NCI-H187 treated with DMSO at 0.1 percent for 48 hours (cell line): ENCODE results near the gene CYBB.
"Not testable (repeated sequence)": the region's sequence is repeated elsewhere in the genome, so short reads cannot be mapped to it uniquely, and the experiment has no call there.

Experiments
- DNase-seq: peaks from one replicate; lab custom pipeline; 2025; lab: John Stamatoyannopoulos, UW

Gene CYBB

DNA sequence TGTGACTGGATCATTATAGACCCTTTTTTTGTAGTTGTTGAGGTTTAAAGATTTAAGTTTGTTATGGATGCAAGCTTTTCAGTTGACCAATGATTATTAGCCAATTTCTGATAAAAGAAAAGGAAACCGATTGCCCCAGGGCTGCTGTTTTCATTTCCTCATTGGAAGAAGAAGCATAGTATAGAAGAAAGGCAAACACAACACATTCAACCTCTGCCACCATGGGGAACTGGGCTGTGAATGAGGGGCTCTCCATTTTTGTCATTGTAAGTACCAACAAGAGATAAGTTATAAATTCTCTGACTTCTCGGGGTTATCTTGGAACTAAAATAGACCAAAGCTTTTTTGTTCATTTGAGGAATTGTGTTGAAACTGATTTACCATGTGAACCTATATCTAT lies at the start of gene CYBB:
TSS of gene CYBB (plus strand) at position 203 of the 400 bp plus-strand sequence. CDS start at position 222, 19 bp downstream.
- no peak for DNase-seq

GRCh38 chrX:37745354-37745753 lies 34.5 kb upstream of the CYBB start:
- DNase-seq, result no peak

- DNase-seq, result no peak
Observed at GRCh38 chrX:37745835-37746217, 34.0 kb upstream of the CYBB start.

DNA sequence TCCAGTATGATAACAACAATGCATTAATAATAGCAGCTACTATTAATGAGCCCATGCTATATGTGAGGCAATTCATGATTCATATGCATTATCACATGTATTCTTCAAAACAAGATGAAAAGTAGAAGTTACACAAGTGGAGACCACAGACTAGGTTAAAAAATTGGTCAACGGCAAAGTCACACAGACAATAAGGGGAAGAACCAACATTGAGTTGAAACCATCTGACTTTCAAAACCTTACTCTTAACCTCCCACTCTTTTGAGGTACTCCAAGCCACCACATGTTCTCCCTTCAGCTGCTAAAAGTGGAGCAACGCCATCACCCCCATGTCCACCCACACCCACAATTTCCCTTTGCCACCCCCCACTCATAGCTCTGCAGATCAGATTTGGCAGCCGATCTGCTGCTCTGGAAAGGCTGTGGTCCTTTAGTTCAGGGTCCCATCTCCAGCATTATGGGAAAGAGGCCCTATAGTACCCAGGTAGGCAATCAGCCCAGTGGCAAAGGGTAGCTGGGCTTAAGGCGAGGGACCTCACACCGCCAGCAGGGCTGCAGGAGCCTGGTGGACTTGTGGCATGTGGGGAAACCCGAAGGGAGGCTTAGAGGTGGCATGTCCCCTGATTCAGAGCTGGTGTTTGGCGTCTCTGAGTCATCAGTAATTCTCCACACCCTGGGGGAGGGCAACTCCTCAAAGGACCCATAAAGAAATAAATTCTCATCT lies 33.5 kb upstream of the CYBB start:
- no peak for DNase-seq

GRCh38 chrX:37746951-37747350 lies 32.9 kb upstream of the CYBB start:
- DNase-seq, result no peak

- no peak for DNase-seq
Observed at GRCh38 chrX:37752281-37752680, 27.6 kb upstream of the CYBB start.

- no peak for DNase-seq
Observed at GRCh38 chrX:37752936-37753335, 26.9 kb upstream of the CYBB start.

DNA sequence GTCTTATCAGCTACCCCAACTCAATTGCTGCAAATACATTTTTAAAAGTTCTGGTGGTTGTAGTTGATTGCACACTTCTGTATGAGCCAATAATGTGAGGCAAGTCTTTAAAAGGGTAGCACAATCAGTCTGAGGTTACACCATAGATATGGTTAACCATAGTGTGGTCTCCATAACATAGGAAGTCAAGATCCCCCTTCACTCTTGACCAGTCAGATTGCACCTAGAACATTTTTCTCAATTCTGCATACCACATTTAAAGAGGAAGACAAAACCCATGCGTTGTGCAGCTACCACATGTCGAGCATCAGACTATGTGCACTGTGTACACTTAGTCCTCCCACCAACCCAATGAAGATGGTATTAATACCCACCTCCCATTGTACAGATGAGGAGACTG lies 26.5 kb upstream of the CYBB start:
- DNase-seq, result no peak

- no peak for DNase-seq
Observed at GRCh38 chrX:37754516-37754915, 25.3 kb upstream of the CYBB start.

- DNase-seq, result no peak
Observed at GRCh38 chrX:37755025-37755424, 24.8 kb upstream of the CYBB start.

DNA sequence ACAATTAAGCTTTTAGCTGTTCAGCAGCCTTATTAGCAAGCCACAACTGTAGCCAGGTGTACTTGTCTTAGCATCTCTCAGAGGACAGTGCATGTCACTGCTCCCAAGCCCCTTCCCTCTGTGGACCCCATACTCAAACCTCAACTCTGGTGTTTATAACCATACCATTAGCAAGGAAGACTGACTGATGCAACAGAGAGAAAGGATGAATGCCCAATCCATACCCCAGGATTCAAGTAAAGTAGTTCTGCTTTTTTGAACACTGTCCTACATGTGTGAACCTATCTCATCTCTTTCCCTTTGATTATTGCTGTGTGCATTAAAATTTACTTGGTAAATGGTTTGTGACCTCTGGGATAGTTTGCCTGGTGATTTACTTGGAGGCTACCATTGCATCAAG lies 22.8 kb upstream of the CYBB start:
- DNase-seq, result no peak

- DNase-seq, result no peak
Observed at GRCh38 chrX:37759351-37759750, 20.5 kb upstream of the CYBB start.

DNA sequence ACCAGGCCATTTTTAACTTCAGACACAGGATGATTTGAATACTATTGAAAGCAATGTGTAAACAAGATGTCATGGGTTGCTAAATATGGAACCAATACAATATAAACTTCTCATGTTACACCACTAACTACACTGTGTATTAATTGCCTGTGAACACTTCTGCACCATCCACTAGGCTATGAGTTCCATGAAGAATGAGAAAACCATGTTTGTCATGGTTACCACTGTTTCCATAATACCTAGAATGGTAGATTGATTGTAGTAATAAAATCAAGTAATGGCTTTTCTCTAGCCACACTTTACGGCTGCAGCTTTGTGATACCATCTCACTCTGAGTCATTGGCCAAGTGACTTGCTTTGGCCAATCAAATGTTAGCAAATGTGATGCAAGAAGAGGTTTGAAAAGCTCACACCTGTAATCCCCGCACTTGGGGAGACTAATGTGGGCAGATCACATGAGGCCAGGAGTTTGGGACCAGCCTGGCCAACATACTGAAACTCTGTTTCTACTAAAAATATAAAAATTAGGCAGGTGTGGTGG lies 19.9 kb upstream of the CYBB start:
- DNase-seq, result no peak

- DNase-seq, result no peak
Observed at GRCh38 chrX:37763400-37763799, 16.5 kb upstream of the CYBB start.

DNA sequence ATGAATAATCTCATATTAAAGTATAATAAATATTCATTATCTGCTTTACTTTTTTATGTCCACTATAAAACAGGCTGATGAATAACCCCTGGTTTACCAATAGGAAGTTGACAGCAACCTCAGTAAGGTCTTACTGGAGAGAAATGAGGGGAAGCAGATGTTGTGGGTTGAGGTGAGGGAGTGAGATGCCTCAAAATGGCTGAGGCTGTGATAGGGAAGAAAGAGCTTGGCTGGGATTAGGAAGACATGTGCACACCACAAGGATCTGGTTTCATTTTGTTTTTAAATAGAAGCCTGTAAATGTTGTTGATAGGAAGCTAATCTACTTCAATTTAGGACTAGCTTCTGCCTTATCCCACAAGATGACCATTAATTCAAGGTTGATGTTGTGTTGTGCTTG lies 14.4 kb upstream of the CYBB start:
- DNase-seq, result no peak

GRCh38 chrX:37767430-37767829 lies 12.4 kb upstream of the CYBB start:
- DNase-seq, result no peak

GRCh38 chrX:37768866-37769265 lies 11.0 kb upstream of the CYBB start:
- not testable (repeated sequence) for DNase-seq

DNA sequence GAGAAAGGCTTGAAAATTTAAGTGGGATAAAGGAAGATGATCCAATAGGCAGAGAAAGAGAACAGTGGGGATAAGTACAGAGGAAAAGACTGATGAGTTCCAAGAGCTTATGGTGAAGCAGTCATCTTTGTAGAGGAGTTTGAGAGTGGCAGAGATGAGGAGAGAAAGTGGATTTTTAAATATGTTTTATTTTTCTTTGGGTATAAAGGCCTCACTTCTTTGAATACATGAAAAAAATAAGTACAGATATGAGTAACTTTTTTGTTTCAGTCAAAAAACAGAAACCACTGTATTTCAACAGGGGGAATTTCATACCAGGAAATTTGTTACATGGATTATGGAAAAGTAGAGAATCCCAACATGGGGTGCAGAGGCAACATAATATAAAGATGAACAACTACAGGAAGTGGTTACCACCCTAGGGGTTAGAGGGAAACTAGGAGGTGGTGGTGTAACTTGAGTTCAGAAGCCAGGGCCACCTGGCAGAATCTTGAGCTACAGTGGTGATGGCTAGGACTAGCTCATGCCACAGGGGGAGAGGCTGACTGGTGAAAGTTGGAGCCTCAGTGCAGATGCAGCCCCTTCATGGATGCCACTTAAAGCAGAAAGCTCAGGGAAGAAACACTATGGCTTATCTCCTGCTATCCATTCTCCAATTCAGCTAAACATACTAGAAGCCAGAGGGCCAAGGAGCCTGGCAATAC lies 3.4 kb upstream of the CYBB start:
- no peak for DNase-seq

GRCh38 chrX:37776987-37777325 lies 2.9 kb upstream of the CYBB start:
- DNase-seq, result no peak

DNA sequence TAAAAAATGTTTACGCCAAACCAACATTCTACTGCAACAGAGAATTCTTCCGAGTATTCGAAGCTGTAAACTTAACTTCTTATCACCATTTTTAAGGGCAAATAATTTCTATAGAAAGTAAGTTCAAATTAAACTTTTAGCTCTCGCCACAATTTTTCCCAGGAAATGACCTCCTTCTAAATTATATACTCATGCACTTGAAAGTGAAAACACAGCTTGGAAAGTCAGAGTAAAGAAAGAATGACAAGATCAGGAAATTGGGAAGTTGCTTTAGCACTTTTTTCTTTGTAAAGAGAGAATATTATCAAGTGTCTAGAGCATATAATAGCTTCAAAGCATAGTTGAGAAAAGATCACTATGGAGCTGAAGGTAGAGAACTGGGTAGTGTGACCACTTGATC lies 1.2 kb downstream of the CYBB start:
- DNase-seq, result no peak

GRCh38 chrX:37781814-37782213 lies 2.0 kb downstream of the CYBB start:
- no peak for DNase-seq

DNA sequence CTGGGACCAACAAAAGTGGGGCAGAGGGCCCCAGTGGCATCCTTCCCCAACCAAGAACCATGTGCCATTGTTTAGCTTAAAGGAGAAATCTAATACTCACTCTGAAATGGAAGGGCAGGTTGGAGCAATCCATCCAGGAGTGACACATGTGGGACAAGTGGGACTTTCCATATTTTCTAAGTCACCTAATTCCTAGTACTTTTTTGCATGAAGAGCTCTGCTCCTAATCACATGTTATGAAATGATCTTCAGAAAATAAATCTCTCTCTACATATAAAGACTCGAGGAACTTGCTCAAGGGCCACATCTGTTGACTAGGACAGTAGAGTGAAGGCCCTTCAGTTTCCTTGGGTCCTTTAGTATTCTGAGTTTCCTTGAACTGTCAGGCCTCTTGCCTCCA lies 2.5 kb downstream of the CYBB start:
- no peak for DNase-seq

GRCh38 chrX:37783305-37783704 lies 3.4 kb downstream of the CYBB start:
- no peak for DNase-seq

DNA sequence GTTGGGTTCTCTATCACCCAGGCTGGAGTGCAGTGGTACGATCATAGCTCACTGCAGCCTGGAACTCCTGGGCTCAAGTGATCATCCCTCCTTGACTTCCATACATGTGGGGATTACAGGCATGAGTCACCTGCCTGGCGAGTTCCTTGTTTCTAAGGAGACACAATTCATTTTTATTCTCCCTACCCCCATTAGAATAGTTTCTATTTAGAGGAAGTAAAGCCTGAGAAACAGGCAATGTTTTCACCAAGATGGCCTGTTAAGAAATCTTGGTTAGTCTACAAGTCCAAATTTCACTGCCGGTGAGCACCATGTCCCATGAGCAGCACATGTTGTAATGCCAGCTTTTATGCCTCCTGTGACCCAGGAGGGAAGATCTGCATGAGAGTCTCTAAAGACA lies 5.7 kb downstream of the CYBB start:
- DNase-seq, result no peak
